DND-41 (cell line): Measurements from ENCODE around the gene PLIN3.
"Not testable (repeated sequence)": the region's sequence is repeated elsewhere in the genome, so short reads cannot be mapped to it uniquely, and the experiment has no call there.

Experiments
- CTCF ChIP-seq: IDR thresholded peaks from 2 replicates; pipeline ENCODE4 v1.5.1; 2012; ENCODE audit warnings: borderline replicate concordance, low read length, moderate library complexity, mild to moderate bottlenecking; ENCODE audit not compliant: poor library complexity, severe bottlenecking; ENCODE audit errors: extremely low read depth
- EZH2 ChIP-seq: IDR thresholded peaks from 3 replicates; pipeline ENCODE4 v1.6.1; 2012; ENCODE audit warnings: borderline replicate concordance, low read depth, mild to moderate bottlenecking, moderate library complexity, low read length, inconsistent platforms; ENCODE audit not compliant: severe bottlenecking

DNA sequence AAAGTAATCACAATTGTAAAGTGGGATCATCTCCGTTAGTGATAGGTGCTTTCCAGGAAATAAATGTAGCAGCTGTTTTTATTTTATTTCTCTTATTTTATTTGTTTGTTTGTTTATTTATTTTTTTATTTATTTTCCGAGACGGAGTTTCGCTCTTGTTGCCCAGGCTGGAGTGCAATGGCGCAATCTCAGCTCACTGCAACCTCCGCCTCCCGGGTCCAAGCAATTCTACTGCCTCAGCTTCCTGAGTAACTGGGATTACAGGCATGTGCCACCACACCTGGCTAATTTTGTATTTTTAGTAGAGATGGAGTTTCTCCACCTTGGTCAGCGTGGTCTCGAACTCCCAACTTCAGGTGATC, 35.5 kb downstream of the PLIN3 start:
- not testable (repeated sequence) for TF ChIP-seq CTCF, EZH2
